HG03457 (cell line): ENCODE results near the gene ANKRD11.
"Not testable (repeated sequence)": the region's sequence is repeated elsewhere in the genome, so short reads cannot be mapped to it uniquely, and the experiment has no call there.

ENCODE experiments used
- ATAC-seq: cut with Tn5 transposase; IDR thresholded peaks from one replicate; pipeline ENCODE4 v1.9.1; 2021; ENCODE audit warnings: moderate number of reproducible peaks; ENCODE audit not compliant: unreplicated experiment

ANKRD11 gene

GRCh38 chr16:89454378-89455125 is 35.8 kb downstream of the ANKRD11 start:
- not testable (repeated sequence) for ATAC-seq

GRCh38 chr16:89453501-89454321 is 36.6 kb downstream of the ANKRD11 start:
- ATAC-seq = no peak

- ATAC-seq = no peak
These were observed 37.4 kb downstream of the ANKRD11 start for GRCh38 chr16:89452925-89453324.

- no peak for ATAC-seq
These were observed 38.1 kb downstream of the ANKRD11 start for GRCh38 chr16:89452241-89452640.

- no peak for ATAC-seq
These were observed 39.8 kb downstream of the ANKRD11 start for GRCh38 chr16:89450537-89450936.

- ATAC-seq = no peak
These were observed 40.5 kb downstream of the ANKRD11 start for GRCh38 chr16:89449726-89450335.

- ATAC-seq = no peak
These were observed 41.7 kb downstream of the ANKRD11 start for GRCh38 chr16:89448656-89449055.

- ATAC-seq = no peak
These were observed 43.4 kb downstream of the ANKRD11 start for GRCh38 chr16:89446975-89447293.

- no peak for ATAC-seq
These were observed 44.0 kb downstream of the ANKRD11 start for GRCh38 chr16:89446136-89446974.

- no peak for ATAC-seq
These were observed 45.2 kb downstream of the ANKRD11 start for GRCh38 chr16:89445166-89445565.

- ATAC-seq = no peak
These were observed 45.6 kb downstream of the ANKRD11 start for GRCh38 chr16:89444728-89445127.

GRCh38 chr16:89444151-89444723 is 46.1 kb downstream of the ANKRD11 start:
- ATAC-seq = no peak

GRCh38 chr16:89443727-89444084 is 46.7 kb downstream of the ANKRD11 start:
- no peak for ATAC-seq

- ATAC-seq = no peak
These were observed 47.2 kb downstream of the ANKRD11 start for GRCh38 chr16:89442990-89443726.

GRCh38 chr16:89442588-89442987 is 47.8 kb downstream of the ANKRD11 start:
- no peak for ATAC-seq

GRCh38 chr16:89439659-89440058 is 50.7 kb downstream of the ANKRD11 start:
- no peak for ATAC-seq

GRCh38 chr16:89437991-89438390 is 52.4 kb downstream of the ANKRD11 start:
- no peak for ATAC-seq

GRCh38 chr16:89437251-89437987 is 52.9 kb downstream of the ANKRD11 start:
- no peak for ATAC-seq

GRCh38 chr16:89436366-89436765 is 54.0 kb downstream of the ANKRD11 start:
- ATAC-seq = no peak
